GM12865 (cell line): ENCODE results near the gene FKTN.
A peak's percentile ranks its signal among the peaks of the same experiment; 100 is the strongest.

Experiments used
- DNase-seq: peaks from one replicate; pipeline ENCODE4 v3.0.0; 2010; ENCODE audit warnings: low read depth
- H3K4me3 ChIP-seq: 2 replicates; pipeline ENCODE4 v1.5.1; 2011; ENCODE audit warnings: mild to moderate bottlenecking, low read depth, low read length, control low read depth
- TF ChIP-seq, protein P1 (sequence below): IDR thresholded peaks from 2 replicates; pipeline ENCODE4 v1.5.1; 2011; ENCODE audit warnings: low read length, control low read depth, low read depth, inconsistent platforms; ENCODE audit not compliant: insufficient read depth; ENCODE audit errors: missing control alignments

Gene FKTN

DNA sequence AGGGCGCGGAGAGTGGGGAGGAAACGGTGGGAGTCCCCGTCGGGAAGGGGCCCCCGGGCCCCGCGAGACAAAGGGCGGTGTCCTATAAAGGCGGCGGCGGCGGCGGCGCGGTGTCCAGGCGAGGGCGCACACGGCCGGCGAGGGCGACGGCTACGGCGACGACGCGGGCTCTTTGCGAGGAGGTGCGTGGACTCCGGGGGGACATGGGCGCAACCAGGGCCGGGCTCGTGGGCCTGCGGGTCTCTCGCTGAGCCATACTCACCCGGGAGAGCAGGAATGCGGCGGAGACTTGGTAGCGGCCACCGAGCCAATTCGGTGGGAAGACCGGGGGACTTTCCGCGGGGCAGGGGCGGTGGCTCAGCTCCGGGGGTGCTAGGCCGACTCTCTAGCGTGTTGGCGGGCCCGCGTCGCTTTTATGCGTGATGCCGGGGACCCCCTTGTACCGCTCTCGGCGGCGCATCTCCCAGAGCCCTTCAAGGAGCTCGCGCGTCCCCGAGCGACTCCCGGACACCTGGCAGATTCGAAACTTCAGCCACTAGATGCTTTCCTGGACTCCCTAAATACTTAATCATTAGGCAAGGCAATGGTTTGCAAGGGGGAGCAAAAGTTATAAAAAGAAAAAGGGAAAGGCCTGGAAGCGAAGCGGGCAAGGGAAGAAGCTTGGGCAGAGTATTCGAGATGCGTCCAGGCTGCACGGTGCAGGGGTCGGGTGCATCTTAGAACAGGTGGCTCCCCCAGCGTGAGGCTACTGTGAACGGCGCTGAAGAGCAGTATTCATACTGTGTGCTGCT lies 98.4 kb downstream of the FKTN start:
- peak overlapping the region; percentile 64 for H3K4me3 ChIP-seq
- peak; percentile 33 for DNase-seq
- TF ChIP-seq, protein P1, sequence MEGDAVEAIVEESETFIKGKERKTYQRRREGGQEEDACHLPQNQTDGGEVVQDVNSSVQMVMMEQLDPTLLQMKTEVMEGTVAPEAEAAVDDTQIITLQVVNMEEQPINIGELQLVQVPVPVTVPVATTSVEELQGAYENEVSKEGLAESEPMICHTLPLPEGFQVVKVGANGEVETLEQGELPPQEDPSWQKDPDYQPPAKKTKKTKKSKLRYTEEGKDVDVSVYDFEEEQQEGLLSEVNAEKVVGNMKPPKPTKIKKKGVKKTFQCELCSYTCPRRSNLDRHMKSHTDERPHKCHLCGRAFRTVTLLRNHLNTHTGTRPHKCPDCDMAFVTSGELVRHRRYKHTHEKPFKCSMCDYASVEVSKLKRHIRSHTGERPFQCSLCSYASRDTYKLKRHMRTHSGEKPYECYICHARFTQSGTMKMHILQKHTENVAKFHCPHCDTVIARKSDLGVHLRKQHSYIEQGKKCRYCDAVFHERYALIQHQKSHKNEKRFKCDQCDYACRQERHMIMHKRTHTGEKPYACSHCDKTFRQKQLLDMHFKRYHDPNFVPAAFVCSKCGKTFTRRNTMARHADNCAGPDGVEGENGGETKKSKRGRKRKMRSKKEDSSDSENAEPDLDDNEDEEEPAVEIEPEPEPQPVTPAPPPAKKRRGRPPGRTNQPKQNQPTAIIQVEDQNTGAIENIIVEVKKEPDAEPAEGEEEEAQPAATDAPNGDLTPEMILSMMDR: peak; percentile 6

DNA sequence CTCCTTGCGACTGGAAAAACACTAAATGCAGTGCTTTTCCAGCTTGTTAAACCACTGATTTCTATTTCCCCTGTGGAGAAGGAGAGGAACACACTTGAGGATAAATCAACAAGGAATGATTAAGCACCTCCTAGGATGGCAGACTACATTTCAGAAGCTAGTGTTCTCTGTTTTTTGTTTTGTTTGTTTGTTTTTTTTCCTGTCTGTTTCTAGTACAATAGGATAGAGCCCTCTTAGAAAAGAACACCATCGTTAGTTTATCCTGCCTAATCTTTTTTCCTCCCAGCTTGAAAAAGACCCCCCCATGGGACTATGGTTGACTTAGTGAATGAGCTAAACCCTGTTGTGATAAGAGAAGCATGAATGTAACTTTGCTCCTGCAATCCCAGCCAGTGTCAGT lies 100.4 kb downstream of the FKTN start:
- TF ChIP-seq, protein P1: no peak
- no peak overlapping the region for H3K4me3 ChIP-seq
- DNase-seq: no peak

DNA sequence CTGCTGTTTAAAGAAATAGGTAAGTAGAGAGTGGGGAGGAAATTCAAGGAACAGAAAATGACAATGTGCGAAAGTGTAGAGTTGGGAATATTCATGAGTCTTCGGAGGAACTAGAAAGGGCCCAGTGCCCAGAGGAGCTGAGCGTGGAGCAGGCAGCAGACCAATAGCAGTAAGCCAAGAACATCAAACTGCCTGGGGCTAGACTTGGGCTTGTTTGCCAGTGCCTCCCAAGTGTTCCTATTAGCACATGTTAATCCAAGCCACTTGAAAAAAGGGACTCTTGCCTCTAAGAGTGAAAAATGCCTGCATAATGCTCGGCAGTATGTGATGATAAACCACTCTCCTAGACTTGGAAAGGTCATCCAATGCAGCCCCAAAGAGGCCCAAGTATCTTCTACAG lies 103.1 kb downstream of the FKTN start:
- TF ChIP-seq, protein P1: no peak
- no peak overlapping the region for H3K4me3 ChIP-seq
- DNase-seq: no peak

DNA sequence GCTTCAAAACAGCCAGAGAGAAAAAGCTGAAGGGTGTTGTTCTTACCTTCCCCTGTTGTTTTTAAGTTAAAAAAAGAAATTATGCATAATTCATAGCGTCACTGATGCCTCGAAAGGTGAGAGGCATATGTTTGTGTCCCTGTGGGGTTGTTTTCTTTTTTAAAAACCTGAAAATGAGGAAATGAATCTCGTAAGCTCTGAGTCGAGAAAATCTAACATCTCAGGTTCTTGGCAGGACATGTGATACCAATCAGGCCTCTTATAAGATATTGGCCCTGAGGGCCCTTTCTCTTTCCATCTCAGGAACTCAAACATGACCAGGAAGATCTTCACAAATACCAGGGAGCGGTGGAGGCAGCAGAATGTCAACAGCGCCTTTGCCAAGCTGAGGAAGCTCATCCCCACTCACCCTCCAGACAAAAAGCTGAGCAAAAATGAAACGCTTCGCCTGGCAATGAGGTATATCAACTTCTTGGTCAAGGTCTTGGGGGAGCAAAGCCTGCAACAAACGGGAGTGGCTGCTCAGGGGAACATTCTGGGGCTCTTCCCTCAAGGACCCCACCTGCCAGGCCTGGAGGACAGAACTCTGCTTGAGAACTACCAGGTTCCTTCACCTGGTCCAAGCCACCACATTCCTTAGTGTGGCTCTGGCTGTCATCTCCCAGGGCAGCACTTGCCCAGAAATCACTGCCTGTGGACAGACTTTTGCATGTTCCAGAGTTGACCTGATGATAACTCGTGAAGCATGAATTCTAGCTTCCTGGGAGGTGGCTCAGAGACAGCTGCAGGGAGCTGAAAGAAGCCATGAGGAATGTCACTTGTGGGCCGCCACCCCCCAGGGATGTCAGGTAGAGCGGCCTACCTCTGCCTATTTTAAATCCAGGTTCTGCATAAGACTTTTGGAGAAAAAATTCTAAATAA lies 104.5 kb downstream of the FKTN start, which contains the start of gene TAL2:
TSS of gene TAL2 (plus strand) at position 274 of the 921 bp plus-strand sequence. CDS start at position 314, 40 bp downstream.
- peak; percentile 51 for DNase-seq
- TF ChIP-seq, protein P1: no peak
- no peak within 1 kb of the TSS; the same call in 1 of the 2 replicates for H3K4me3 ChIP-seq

- no peak for DNase-seq
- TF ChIP-seq, protein P1: no peak
- H3K4me3 ChIP-seq: no peak overlapping the region
Measured at GRCh38 chr9:105663914-105664313, 106.0 kb downstream of the FKTN start.

DNA sequence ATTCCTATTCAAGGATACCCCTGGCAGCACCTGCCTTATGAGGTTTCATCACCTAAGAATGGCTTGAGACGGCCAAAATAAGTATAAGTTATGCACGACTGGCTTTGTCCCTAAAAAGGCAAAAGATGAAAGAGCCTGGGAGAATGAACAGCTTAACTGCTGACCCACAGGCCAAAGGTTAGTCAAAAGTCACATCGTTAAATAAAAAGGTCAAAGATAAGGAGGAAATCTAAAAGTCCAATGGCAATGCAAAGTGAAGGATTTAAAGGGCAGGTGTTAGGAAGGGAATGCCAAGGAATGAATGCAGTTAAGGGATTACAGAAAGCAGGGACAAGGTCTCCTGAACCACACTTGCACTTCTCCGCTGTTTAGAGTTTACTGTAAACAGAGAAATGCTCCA lies 109.9 kb downstream of the FKTN start:
- TF ChIP-seq, protein P1: no peak
- H3K4me3 ChIP-seq: no peak overlapping the region
- DNase-seq: no peak
